Endothelial cell of umbilical vein (primary cell): ENCODE results near the gene VANGL2. TPM values are rescaled to one million over a fixed set of nuclear protein-coding genes. Genes with fewer than 3 reads are reported as not detected.

ENCODE experiments used
- BruUV-seq: library from RNA; stranded (reverse); fragments of 400-500 nt; replicated peaks from 2 replicates; lab custom pipeline; 2021; lab: Mats Ljungman, UMichigan
- CTCF ChIA-PET: fragments of 300-600, 350-600 bp; sonication (Branson Sonifier 250); formaldehyde crosslinking; loops from one replicate; lab custom pipeline; 2021; ENCODE audit warnings: antibody characterized with exemption, inconsistent platforms; lab: Charles Lee
- POLR2A ChIA-PET: fragments of 300-600, 350-600 bp; sonication (Branson Sonifier 250); formaldehyde crosslinking; loops from one replicate; lab custom pipeline; 2021; ENCODE audit warnings: antibody characterized with exemption, inconsistent platforms; lab: Charles Lee
- DNase-seq: peaks from one replicate; pipeline ENCODE4 v3.0.0-alpha.2; 2011; ENCODE audit warnings: low read depth, low spot score
- FAIRE-seq: peaks from 2 replicates; lab custom pipeline; 2011; peaks lifted over from hg19 to GRCh38; lab: Jason Lieb, UNC
- H2AFZ ChIP-seq: 2 replicates; pipeline ENCODE4 v1.6.0; 2012; ENCODE audit warnings: low read depth, low read length, control low read depth, inconsistent platforms
- H3K27ac ChIP-seq: 2 replicates; pipeline ENCODE4 v1.5.1; 2011; ENCODE audit warnings: low read depth, mild to moderate bottlenecking, control low read depth, low read length, moderate library complexity; ENCODE audit not compliant: insufficient read depth
- H3K27me3 ChIP-seq, 2 experiments: 2 replicates each; pipeline versions ENCODE4 v1.6.0 to v1.6.1; 2011; ENCODE audit warnings: low read length in 2 of 2, mixed read lengths in 1 of 2; ENCODE audit not compliant: control insufficient read depth in 2 of 2, insufficient read depth in 2 of 2
- H3K36me3 ChIP-seq, 2 experiments: 2 replicates in 1 of 2; 3 replicates in 1 of 2; pipeline ENCODE4 v1.5.1; 2011; ENCODE audit warnings: low read length in 2 of 2, mild to moderate bottlenecking in 1 of 2, moderate library complexity in 1 of 2; ENCODE audit not compliant: control insufficient read depth in 2 of 2, insufficient read depth in 2 of 2; ENCODE audit errors: extremely low read depth in 1 of 2
- H3K4me1 ChIP-seq: 3 replicates; pipeline ENCODE4 v1.5.1; 2011; ENCODE audit warnings: mild to moderate bottlenecking, low read length; ENCODE audit not compliant: control insufficient read depth, insufficient read depth; ENCODE audit errors: extremely low read depth
- H3K4me2 ChIP-seq: 2 replicates; pipeline ENCODE4 v1.6.1; 2011; ENCODE audit warnings: low read length, control low read depth, mixed read lengths; ENCODE audit not compliant: insufficient read depth
- H3K4me3 ChIP-seq, 3 experiments: fragments of 200-600 bp in 1 of 3; sonication (generic), shearing (Covaris generic) in 1 of 3; replicated peaks in 1 of 3; 2 replicates each; pipeline ENCODE4 v1.5.1; 2011 to 2016; ENCODE audit warnings: control low read depth in 3 of 3, low read length in 3 of 3, mild to moderate bottlenecking in 2 of 3, inconsistent platforms in 1 of 3, low read depth in 1 of 3, moderate library complexity in 1 of 3; ENCODE audit not compliant: insufficient read depth in 1 of 3
- H3K79me2 ChIP-seq: 2 replicates; pipeline ENCODE4 v1.6.0; 2012; ENCODE audit warnings: low read length, inconsistent platforms; ENCODE audit not compliant: control insufficient read depth, insufficient read depth
- H3K9ac ChIP-seq: replicated peaks from 2 replicates; pipeline ENCODE3; 2011; ENCODE audit warnings: low read length, control low read depth; ENCODE audit not compliant: insufficient read depth; ENCODE audit errors: extremely low read depth
- H3K9me1 ChIP-seq: replicated peaks from 3 replicates; pipeline ENCODE4 v1.6.0; 2011; ENCODE audit warnings: mild to moderate bottlenecking, low read length; ENCODE audit not compliant: control insufficient read depth, insufficient read depth; ENCODE audit errors: extremely low read depth
- H3K9me3 ChIP-seq: replicated peaks from 2 replicates; pipeline ENCODE4 v1.5.1; 2012; ENCODE audit warnings: low read length, inconsistent platforms; ENCODE audit not compliant: control insufficient read depth, insufficient read depth
- H4K20me1 ChIP-seq: replicated peaks from 2 replicates; pipeline ENCODE3; 2011; ENCODE audit warnings: mild to moderate bottlenecking, low read length; ENCODE audit not compliant: control insufficient read depth, insufficient read depth; ENCODE audit errors: extremely low read depth
- CTCF ChIP-seq, 2 donors: IDR thresholded peaks; 1 replicate in 1 of 2; 2 replicates in 1 of 2; pipeline ENCODE4 v1.5.1; 2011; ENCODE audit warnings: low read length in 2 of 2, mild to moderate bottlenecking in 2 of 2, moderate library complexity in 2 of 2, control low read depth in 1 of 2, inconsistent platforms in 1 of 2, low read depth in 1 of 2; ENCODE audit not compliant: insufficient read depth in 1 of 2; ENCODE audit errors: extremely low read depth in 1 of 2
- EZH2 ChIP-seq: IDR thresholded peaks from 2 replicates; pipeline ENCODE4 v1.6.1; 2012; ENCODE audit warnings: borderline replicate concordance, low read depth, mild to moderate bottlenecking, moderate library complexity, low read length, inconsistent platforms; ENCODE audit not compliant: severe bottlenecking
- GATA2 ChIP-seq: IDR thresholded peaks from 2 replicates; pipeline ENCODE4 v1.7.0; 2011; ENCODE audit warnings: low read depth, mild to moderate bottlenecking, moderate library complexity, mixed read lengths, low read length; ENCODE audit not compliant: insufficient read length, insufficient read depth
- JUN ChIP-seq: IDR thresholded peaks from 2 replicates; pipeline ENCODE4 v1.6.1; 2011; ENCODE audit warnings: borderline replicate concordance, low read depth; ENCODE audit not compliant: insufficient read length, insufficient read depth
- MAX ChIP-seq: IDR thresholded peaks from 2 replicates; pipeline ENCODE4 v1.6.1; 2011; ENCODE audit not compliant: insufficient read depth, insufficient read length
- MYC ChIP-seq: IDR thresholded peaks from one replicate; pipeline ENCODE4 v1.6.1; 2011; ENCODE audit warnings: mild to moderate bottlenecking, low read depth, low read length
- POLR2A ChIP-seq: IDR thresholded peaks from 2 replicates; pipeline ENCODE4 v1.6.1; 2012; ENCODE audit warnings: low read depth, mild to moderate bottlenecking, control low read depth, low read length
- POLR2AphosphoS5 ChIP-seq: IDR thresholded peaks from 2 replicates; pipeline ENCODE4 v1.6.1; 2012; ENCODE audit warnings: low read depth, mild to moderate bottlenecking, control low read depth, low read length, moderate library complexity; ENCODE audit not compliant: insufficient read depth
- dilution Hi-C: fragments of 300-500 bp; cut with MboI; formaldehyde crosslinking; loops from one replicate; pipeline ENCODE4 v1.15.0; 2019; ENCODE audit warnings: low sequenced_read_pairs; ENCODE audit not compliant: extremely low pct_ligation_motif_present
- intact Hi-C: fragments of 100-400 bp; cut with micrococcal nuclease; formaldehyde crosslinking; loops from one replicate; pipeline ENCODE4 v1.10.0; 2022
- polyA plus RNA-seq, 4 experiments: library from polyadenylated mRNA; depleted of rRNA in 3 of 4; stranded (reverse) in 3 of 4; unstranded in 1 of 4; fragments of >200 nt; gene quantifications; 2 replicates each; pipeline versions ENCODE4 v1.2.1 to v1.2.3, GENCODE V29; 2011 to 2012; ENCODE audit warnings: missing spikeins in 1 of 4
- total RNA-seq: library from RNA; stranded (reverse); gene quantifications from 2 replicates; pipeline ENCODE4 v1.2.3, GENCODE V29; 2021

Gene VANGL2
- total and polyA plus RNA-seq, 2 donors (not counting 3 experiments of a cell fraction or from before 2014, with no cell fraction given), result 0.01 TPM; not detected in 1

GRCh38 chr1:160358073-160358472, 42.3 kb upstream of the VANGL2 start:
- Histone ChIP-seq H3K27ac (no peak overlapping the region), H3K9me1 (no peaks in the 10 kb centered on the region), H3K79me2 (no peaks in the 10 kb centered on the region), H4K20me1 (peaks cover 2% of the 10 kb centered on the region), H3K36me3 (peaks cover 20 to 46% of the 10 kb centered on the region in 2 experiments), H3K9me3 (no peaks in the 10 kb centered on the region), H3K9ac (no peak overlapping the region), H3K4me2 (no peak overlapping the region), H3K4me3 (no peak overlapping the region), H3K27me3 (no peaks in the 10 kb centered on the region), H2AFZ (no peak overlapping the region), H3K4me1 (no peaks in the 10 kb centered on the region)
- ChIA-PET CTCF (interaction anchor here (8.9 kb wide), 1 partner anchor 18 kb away, joined by 100 read pairs; no protein-coding TSS in a partner anchor), POLR2A (no interaction called here)
- dilution Hi-C loops (no loop called here), intact Hi-C loops (no loop called here)
- BruUV-seq, result no TSS peak
- DNase-seq, result no peak
- TF ChIP-seq CTCF (IDR thresholded peaks at IDR 0.05; ENCODE audit: extremely low read depth in 1 of 2, insufficient read depth in 1 of 2, low read depth in 1 of 2, low read length in 2 of 2), result no peak
- TF ChIP-seq MAX, result no peak
- TF ChIP-seq EZH2, result no peak
- no peak for TF ChIP-seq POLR2A
- TF ChIP-seq JUN, result no peak
- no peak for TF ChIP-seq MYC
- no peak for TF ChIP-seq GATA2
- no peak for TF ChIP-seq POLR2AphosphoS5
- FAIRE-seq, result no peak
